PFSK-1 (cell line): ENCODE measurements around the gene FAM151A.

Source experiments
- FOXP2 ChIP-seq: optimal IDR thresholded peaks from 2 replicates; pipeline ENCODE3; 2011; ENCODE audit warnings: borderline replicate concordance, control low read depth, inconsistent platforms; ENCODE audit not compliant: insufficient read depth; ENCODE audit errors: extremely low read length, extremely low read depth
- POLR2AphosphoS5 ChIP-seq: IDR thresholded peaks from 2 replicates; pipeline ENCODE4 v1.6.1; 2012; ENCODE audit warnings: low read depth, mild to moderate bottlenecking, control low read depth, low read length, moderate library complexity
- REST ChIP-seq, 2 experiments: IDR thresholded peaks; 2 replicates each; pipeline versions ENCODE4 v1.6.1 to v1.8.0; 2011 to 2012; ENCODE audit warnings: low read depth in 2 of 2, low read length in 2 of 2, control low read depth in 1 of 2, inconsistent platforms in 1 of 2, mild to moderate bottlenecking in 1 of 2, moderate library complexity in 1 of 2; ENCODE audit not compliant: insufficient read depth in 1 of 2
- SIN3A ChIP-seq: IDR thresholded peaks from 2 replicates; pipeline ENCODE4 v1.6.1; 2012; ENCODE audit warnings: mild to moderate bottlenecking, low read length, moderate library complexity, borderline replicate concordance; ENCODE audit not compliant: insufficient read depth
- TAF1 ChIP-seq: IDR thresholded peaks from 2 replicates; pipeline ENCODE4 v1.6.1; 2012; ENCODE audit warnings: low read length, control low read depth, borderline replicate concordance; ENCODE audit not compliant: insufficient read depth

Gene FAM151A

GRCh38 chr1:54615531-54616279, 7.6 kb downstream of the FAM151A start:
- TF ChIP-seq REST (IDR thresholded peaks at IDR 0.05; ENCODE audit: insufficient read depth in 1 of 2, low read depth in 2 of 2, low read length in 2 of 2) (no peak), POLR2AphosphoS5 (no peak), FOXP2 (no peak), SIN3A (no peak), TAF1 (no peak)

- TF ChIP-seq TAF1 (no peak), REST (IDR thresholded peaks at IDR 0.05; ENCODE audit: insufficient read depth in 1 of 2, low read depth in 2 of 2, low read length in 2 of 2) (no peak), SIN3A (no peak), FOXP2 (no peak), POLR2AphosphoS5 (no peak)
Measured at GRCh38 chr1:54614563-54614962, 8.8 kb downstream of the FAM151A start.

- TF ChIP-seq FOXP2, result no peak
- TF ChIP-seq SIN3A, result no peak
- no peak for TF ChIP-seq REST (IDR thresholded peaks at IDR 0.05; ENCODE audit: insufficient read depth in 1 of 2, low read depth in 2 of 2, low read length in 2 of 2)
- TF ChIP-seq TAF1, result no peak
- TF ChIP-seq POLR2AphosphoS5, result no peak
Measured at GRCh38 chr1:54614024-54614423, 9.3 kb downstream of the FAM151A start.

- TF ChIP-seq SIN3A (no peak), FOXP2 (no peak), POLR2AphosphoS5 (no peak), TAF1 (no peak), REST (IDR thresholded peaks at IDR 0.05; ENCODE audit: insufficient read depth in 1 of 2, low read depth in 2 of 2, low read length in 2 of 2) (no peak)
Measured at GRCh38 chr1:54611621-54612020, 11.7 kb downstream of the FAM151A start.
